Mesendoderm (in vitro differentiated cells): Measurements from ENCODE around the gene MTCH1.
A peak's percentile ranks its signal among the peaks of the same experiment; 100 is the strongest.

ENCODE experiments used
- DNase-seq: peaks from one replicate; pipeline ENCODE4 v3.0.0; 2013
- H2AK5ac ChIP-seq: 2 replicates; pipeline ENCODE4 v1.6.1; 2013; ENCODE audit warnings: low read length, inconsistent platforms
- H2BK120ac ChIP-seq: 2 replicates; pipeline ENCODE4 v1.6.1; 2013; ENCODE audit warnings: low read depth, mild to moderate bottlenecking, low read length, moderate library complexity, mixed read lengths
- H2BK15ac ChIP-seq: replicated peaks from 2 replicates; pipeline ENCODE4 v1.6.1; 2013; ENCODE audit warnings: low read depth, mild to moderate bottlenecking, moderate library complexity
- H2BK5ac ChIP-seq: 2 replicates; pipeline ENCODE4 v1.6.1; 2013; ENCODE audit warnings: low read length, inconsistent platforms
- H3K18ac ChIP-seq: 2 replicates; pipeline ENCODE4 v1.6.1; 2013; ENCODE audit warnings: mild to moderate bottlenecking, low read length, mixed read lengths
- H3K23ac ChIP-seq: one replicate; pipeline ENCODE4 v1.6.1; 2013; ENCODE audit warnings: low read length
- H3K27ac ChIP-seq: 2 replicates; pipeline ENCODE4 v1.5.1; 2013; ENCODE audit warnings: low read depth, mild to moderate bottlenecking, inconsistent platforms, low read length, moderate library complexity
- H3K27me3 ChIP-seq: 2 replicates; pipeline ENCODE4 v1.6.1; 2013; ENCODE audit warnings: low read length, control low read depth, mild to moderate bottlenecking, inconsistent platforms; ENCODE audit not compliant: insufficient read depth, poor library complexity
- H3K36me3 ChIP-seq: 2 replicates; pipeline ENCODE4 v1.6.1; 2013; ENCODE audit warnings: low read length, inconsistent platforms; ENCODE audit not compliant: control insufficient read depth, insufficient read depth
- H3K4ac ChIP-seq: one replicate; pipeline ENCODE4 v1.6.1; 2013; ENCODE audit warnings: low read depth, mild to moderate bottlenecking, low read length, moderate library complexity
- H3K4me1 ChIP-seq: 2 replicates; pipeline ENCODE4 v1.6.1; 2013; ENCODE audit warnings: low read depth, low read length, inconsistent platforms; ENCODE audit not compliant: control insufficient read depth
- H3K4me2 ChIP-seq: 2 replicates; pipeline ENCODE4 v1.6.1; 2013; ENCODE audit warnings: low read length
- H3K4me3 ChIP-seq: 2 replicates; pipeline ENCODE4 v1.5.1; 2013; ENCODE audit warnings: mild to moderate bottlenecking, low read length
- H3K56ac ChIP-seq: one replicate; pipeline ENCODE4 v1.6.1; 2013; ENCODE audit warnings: low read length
- H3K79me1 ChIP-seq: 2 replicates; pipeline ENCODE4 v1.6.1; 2013; ENCODE audit warnings: low read length, inconsistent platforms
- H3K79me2 ChIP-seq: 2 replicates; pipeline ENCODE4 v1.6.1; 2013; ENCODE audit warnings: mild to moderate bottlenecking, low read length; ENCODE audit not compliant: control insufficient read depth, insufficient read depth
- H3K9ac ChIP-seq: 2 replicates; pipeline ENCODE4 v1.6.1; 2013; ENCODE audit warnings: low read length, inconsistent platforms
- H4K5ac ChIP-seq: one replicate; pipeline ENCODE4 v1.6.1; 2013; ENCODE audit warnings: low read length
- H4K8ac ChIP-seq: one replicate; pipeline ENCODE4 v1.6.1; 2013; ENCODE audit warnings: low read depth, mild to moderate bottlenecking, control low read depth, low read length, moderate library complexity
- WGBS: extraction: QIAGEN DNeasy Blood & Tissue Kit; methylation state at CpG from one replicate; pipeline ENCODE4 v1.1.7; 2013; ENCODE audit warnings: low lambda C conversion rate, missing lambda C conversion rate; ENCODE audit not compliant: insufficient coverage; ENCODE audit errors: extremely low coverage; 5-methylcytosine and 5-hydroxymethylcytosine counted together

Gene MTCH1

GRCh38 chr6:36986704-36987047 lies 680 bp upstream of the MTCH1 start:
- DNase-seq, result no peak
- no CpG with 5 or more reads among the region's 8 CpGs for WGBS
- H3K79me2 ChIP-seq, result peaks cover 40% of the 10 kb centered on the region

GRCh38 chr6:36985417-36985807 lies 584 bp downstream of the MTCH1 start:
- Histone ChIP-seq H3K4me3 (peak overlapping the region; percentile 99), H3K18ac (peak overlapping the region; percentile 43), H3K79me2 (peaks cover 53% of the 10 kb centered on the region), H3K27ac (peak overlapping the region; percentile 45), H2BK120ac (no peak overlapping the region), H3K79me1 (peaks cover 22% of the 10 kb centered on the region), H2BK15ac (no peak overlapping the region), H4K8ac (no peak overlapping the region), H3K23ac (peak overlapping the region; percentile 100), H3K4ac (peak overlapping the region; percentile 65), H3K9ac (peak overlapping the region; percentile 100), H3K56ac (peak overlapping the region; percentile 100), H3K4me2 (peak overlapping the region; percentile 45), H3K4me1 (peaks cover 22% of the 10 kb centered on the region), H2AK5ac (peak overlapping the region; percentile 93), H3K36me3 (peaks cover 1% of the 10 kb centered on the region), H4K5ac (no peak overlapping the region), H3K27me3 (no peaks in the 10 kb centered on the region), H2BK5ac (peak overlapping the region; percentile 88)
- no peak for DNase-seq
- WGBS, result no CpG with 5 or more reads among the region's 15 CpGs

More at GRCh38 chr6:36986704-36987047, 680 bp upstream of the MTCH1 start:
- peaks cover 22% of the 10 kb centered on the region for H3K4me1 ChIP-seq
- H3K4me3 ChIP-seq, result peak overlapping the region; percentile 78
- H3K79me1 ChIP-seq, result peaks cover 16% of the 10 kb centered on the region
- H3K56ac ChIP-seq, result peak overlapping the region; percentile 92
- peak overlapping the region; percentile 65 for H2BK120ac ChIP-seq
- no peaks in the 10 kb centered on the region for H3K27me3 ChIP-seq
- H4K8ac ChIP-seq, result peak overlapping the region; percentile 88
- peak overlapping the region; percentile 60 for H3K27ac ChIP-seq
- H3K18ac ChIP-seq, result peak overlapping the region; percentile 92
- peak overlapping the region; percentile 75 for H3K4me2 ChIP-seq
- peak overlapping the region; percentile 48 for H3K4ac ChIP-seq
- no peak overlapping the region for H2AK5ac ChIP-seq
- H3K23ac ChIP-seq, result no peak overlapping the region
- no peak overlapping the region for H2BK15ac ChIP-seq
- no peak overlapping the region for H2BK5ac ChIP-seq
- peak overlapping the region; percentile 94 for H3K9ac ChIP-seq
- H4K5ac ChIP-seq, result peak overlapping the region; percentile 47
- H3K36me3 ChIP-seq, result peaks cover 1% of the 10 kb centered on the region

GRCh38 chr6:36984581-36985416 lies 1.2 kb downstream of the MTCH1 start:
- DNase-seq, result peak; percentile 92
- Histone ChIP-seq H2BK120ac (no peak overlapping the region), H4K8ac (no peak overlapping the region), H2AK5ac (peak overlapping the region; percentile 2), H3K79me2 (peaks cover 59% of the 10 kb centered on the region), H2BK15ac (no peak overlapping the region), H3K4me3 (peak overlapping the region; percentile 99), H3K4me2 (peak overlapping the region; percentile 45), H3K27ac (peak overlapping the region; percentile 45), H3K23ac (no peak overlapping the region), H3K4me1 (peaks cover 22% of the 10 kb centered on the region), H3K56ac (peak overlapping the region; percentile 100), H3K36me3 (peaks cover 1% of the 10 kb centered on the region), H3K79me1 (peaks cover 26% of the 10 kb centered on the region), H2BK5ac (peak overlapping the region; percentile 23), H3K27me3 (no peaks in the 10 kb centered on the region), H3K18ac (peak overlapping the region; percentile 43), H3K4ac (peak overlapping the region; percentile 29), H3K9ac (peak overlapping the region; percentile 100), H4K5ac (no peak overlapping the region)
- no CpG with 5 or more reads among the region's 19 CpGs for WGBS

- no peaks in the 10 kb centered on the region for H3K27me3 ChIP-seq
- peaks cover 2% of the 10 kb centered on the region for H3K36me3 ChIP-seq
- no peak overlapping the region for H3K4me3 ChIP-seq
- DNase-seq, result no peak
- H3K4me2 ChIP-seq, result no peak overlapping the region
- no peak overlapping the region for H3K27ac ChIP-seq
- no peak overlapping the region for H3K4ac ChIP-seq
- H2BK120ac ChIP-seq, result no peak overlapping the region
- H4K5ac ChIP-seq, result no peak overlapping the region
- H3K79me2 ChIP-seq, result peaks cover 68% of the 10 kb centered on the region
- H3K56ac ChIP-seq, result no peak overlapping the region
- no CpG with 5 or more reads among the region's 3 CpGs for WGBS
- H3K18ac ChIP-seq, result no peak overlapping the region
- H3K79me1 ChIP-seq, result peaks cover 30% of the 10 kb centered on the region
- H2AK5ac ChIP-seq, result no peak overlapping the region
- H3K9ac ChIP-seq, result no peak overlapping the region
- no peak overlapping the region for H4K8ac ChIP-seq
- no peak overlapping the region for H3K23ac ChIP-seq
- no peak overlapping the region for H2BK15ac ChIP-seq
- H3K4me1 ChIP-seq, result peaks cover 22% of the 10 kb centered on the region
- no peak overlapping the region for H2BK5ac ChIP-seq
Observed at GRCh38 chr6:36983538-36983937, 2.5 kb downstream of the MTCH1 start.

GRCh38 chr6:36980876-36981619 lies 4.9 kb downstream of the MTCH1 start:
- H3K27me3 ChIP-seq, result no peaks in the 10 kb centered on the region
- DNase-seq, result peak; percentile 56
- no peak overlapping the region for H3K23ac ChIP-seq
- no peak overlapping the region for H2AK5ac ChIP-seq
- H3K4me3 ChIP-seq, result no peak overlapping the region
- H3K18ac ChIP-seq, result no peak overlapping the region
- no peak overlapping the region for H3K4ac ChIP-seq
- no peak overlapping the region for H2BK15ac ChIP-seq
- peaks cover 18% of the 10 kb centered on the region for H3K4me1 ChIP-seq
- no peak overlapping the region for H3K56ac ChIP-seq
- no peak overlapping the region for H2BK120ac ChIP-seq
- no peak overlapping the region for H3K27ac ChIP-seq
- H3K79me1 ChIP-seq, result peaks cover 41% of the 10 kb centered on the region
- no peak overlapping the region for H3K9ac ChIP-seq
- no peak overlapping the region for H4K5ac ChIP-seq
- peaks cover 17% of the 10 kb centered on the region for H3K36me3 ChIP-seq
- H2BK5ac ChIP-seq, result no peak overlapping the region
- H3K79me2 ChIP-seq, result peaks cover 70% of the 10 kb centered on the region
- no peak overlapping the region for H3K4me2 ChIP-seq
- H4K8ac ChIP-seq, result no peak overlapping the region
- WGBS, result no CpG with 5 or more reads among the region's 14 CpGs
